H9 (cell line): ENCODE measurements around the gene NEK6. TPM values are rescaled to one million over a fixed set of nuclear protein-coding genes. Genes with fewer than 3 reads are reported as not detected.
A peak's percentile ranks its signal among the peaks of the same experiment; 100 is the strongest.

ENCODE experiments used
- DNase-seq: peaks from one replicate; pipeline ENCODE4 v3.0.0-alpha.2; 2017
- H2AFZ ChIP-seq: one replicate; pipeline ENCODE4 v1.6.1; 2013; ENCODE audit warnings: mild to moderate bottlenecking, low read length, control low read depth, moderate library complexity
- H2AK5ac ChIP-seq: 2 replicates; pipeline ENCODE4 v1.6.1; 2013; ENCODE audit warnings: low read length, control low read depth, mixed read lengths; ENCODE audit not compliant: insufficient read length
- H2BK120ac ChIP-seq: one replicate; pipeline ENCODE4 v1.6.1; 2013; ENCODE audit warnings: low read depth, mild to moderate bottlenecking, low read length, control low read depth, inconsistent platforms; ENCODE audit not compliant: poor library complexity, severe bottlenecking
- H2BK12ac ChIP-seq: 2 replicates; pipeline ENCODE4 v1.6.1; 2013; ENCODE audit warnings: low read length, control low read depth, mixed read lengths, low read depth; ENCODE audit not compliant: insufficient read length
- H2BK15ac ChIP-seq: 2 replicates; pipeline ENCODE4 v1.6.1; 2013; ENCODE audit warnings: low read depth, low read length, control low read depth
- H2BK20ac ChIP-seq: one replicate; pipeline ENCODE4 v1.6.1; 2013; ENCODE audit warnings: low read depth, mild to moderate bottlenecking, low read length, control low read depth, inconsistent platforms; ENCODE audit not compliant: poor library complexity, severe bottlenecking
- H2BK5ac ChIP-seq: 2 replicates; pipeline ENCODE4 v1.6.1; 2013; ENCODE audit warnings: low read length, control low read depth, mixed read lengths; ENCODE audit not compliant: insufficient read length
- H3K14ac ChIP-seq: 2 replicates; pipeline ENCODE4 v1.6.1; 2013; ENCODE audit warnings: low read length, control low read depth; ENCODE audit not compliant: insufficient read depth
- H3K18ac ChIP-seq: 2 replicates; pipeline ENCODE4 v1.6.1; 2013; ENCODE audit warnings: low read depth, mild to moderate bottlenecking, mixed read lengths, low read length, control low read depth; ENCODE audit not compliant: insufficient read length
- H3K23ac ChIP-seq: 2 replicates; pipeline ENCODE4 v1.6.1; 2013; ENCODE audit warnings: low read length, control low read depth, mixed read lengths, low read depth; ENCODE audit not compliant: insufficient read length
- H3K23me2 ChIP-seq: 2 replicates; pipeline ENCODE4 v1.6.1; 2013; ENCODE audit warnings: low read depth, mild to moderate bottlenecking, mixed read lengths, low read length, control low read depth; ENCODE audit not compliant: insufficient read length, poor library complexity, severe bottlenecking
- H3K27ac ChIP-seq: 2 replicates; pipeline ENCODE4 v1.5.1; 2013; ENCODE audit warnings: low read length, control low read depth, mixed read lengths, low read depth; ENCODE audit not compliant: insufficient read length
- H3K27me3 ChIP-seq: 2 replicates; pipeline ENCODE4 v1.6.1; 2013; ENCODE audit warnings: low read length, control low read depth, inconsistent platforms; ENCODE audit not compliant: insufficient read depth
- H3K4ac ChIP-seq: 2 replicates; pipeline ENCODE4 v1.6.1; 2013; ENCODE audit warnings: low read depth, mild to moderate bottlenecking, control low read depth, inconsistent platforms, low read length, moderate library complexity
- H3K4me1 ChIP-seq: 2 replicates; pipeline ENCODE4 v1.6.1; 2013; ENCODE audit warnings: low read length, control low read depth, inconsistent platforms; ENCODE audit not compliant: insufficient read depth
- H3K4me2 ChIP-seq: 2 replicates; pipeline ENCODE4 v1.6.1; 2013; ENCODE audit warnings: low read length, control low read depth, mixed read lengths; ENCODE audit not compliant: insufficient read length, insufficient read depth
- H3K56ac ChIP-seq: 2 replicates; pipeline ENCODE4 v1.6.1; 2013; ENCODE audit warnings: low read depth, mild to moderate bottlenecking, mixed read lengths, low read length, control low read depth; ENCODE audit not compliant: insufficient read length
- H3K79me1 ChIP-seq: 2 replicates; pipeline ENCODE4 v1.6.1; 2013; ENCODE audit warnings: low read depth, mild to moderate bottlenecking, moderate library complexity, low read length, control low read depth, inconsistent platforms; ENCODE audit not compliant: insufficient read depth, poor library complexity, severe bottlenecking
- H3K79me2 ChIP-seq: 2 replicates; pipeline ENCODE4 v1.6.1; 2013; ENCODE audit warnings: low read length, control low read depth, inconsistent platforms; ENCODE audit not compliant: insufficient read depth
- H3K9ac ChIP-seq: 2 replicates; pipeline ENCODE4 v1.6.1; 2013; ENCODE audit warnings: low read length, control low read depth, mixed read lengths; ENCODE audit not compliant: insufficient read length; ENCODE audit errors: extremely low read depth
- H3K9me3 ChIP-seq: one replicate; pipeline ENCODE4 v1.6.1; 2013; ENCODE audit warnings: low read depth, low read length, inconsistent platforms; ENCODE audit not compliant: control insufficient read depth
- H3T11ph ChIP-seq: one replicate; pipeline ENCODE4 v1.6.1; 2013; ENCODE audit warnings: mild to moderate bottlenecking, low read length, control low read depth, inconsistent platforms
- H4K20me1 ChIP-seq: one replicate; pipeline ENCODE4 v1.6.1; 2013; ENCODE audit not compliant: control insufficient read depth, insufficient read length, insufficient read depth
- H4K5ac ChIP-seq: 2 replicates; pipeline ENCODE4 v1.6.1; 2013; ENCODE audit warnings: low read depth, mild to moderate bottlenecking, mixed read lengths, low read length, control low read depth; ENCODE audit not compliant: insufficient read length
- H4K8ac ChIP-seq: replicated peaks from 2 replicates; pipeline ENCODE4 v1.6.1; 2013; ENCODE audit warnings: low read length, control low read depth, mixed read lengths, low read depth; ENCODE audit not compliant: insufficient read length
- H4K91ac ChIP-seq: 2 replicates; pipeline ENCODE4 v1.6.1; 2013; ENCODE audit warnings: low read depth, mild to moderate bottlenecking, moderate library complexity, mixed read lengths, low read length, control low read depth; ENCODE audit not compliant: insufficient read length
- H3K27ac Mint-ChIP-seq, 3 experiments: 2 replicates in 2 of 3; 3 replicates in 1 of 3; pipeline ENCODE4 v1.8.0; 2020 to 2021; ENCODE audit warnings: mixed read lengths in 3 of 3, mild to moderate bottlenecking in 1 of 3, moderate library complexity in 1 of 3
- H3K27me3 Mint-ChIP-seq: 2 replicates; pipeline ENCODE4 v1.8.0; 2021; ENCODE audit warnings: low read depth, mild to moderate bottlenecking, moderate library complexity, mixed read lengths
- H3K36me3 Mint-ChIP-seq, 3 experiments: 2 replicates in 2 of 3; 3 replicates in 1 of 3; pipeline ENCODE4 v1.8.0; 2020 to 2021; ENCODE audit warnings: low read depth in 3 of 3, mixed read lengths in 3 of 3; ENCODE audit not compliant: insufficient read depth in 1 of 3
- H3K4me1 Mint-ChIP-seq, 2 experiments: 2 replicates each; pipeline ENCODE4 v1.8.0; 2020; ENCODE audit warnings: mixed read lengths in 2 of 2
- H3K4me3 Mint-ChIP-seq, 2 experiments: 2 replicates in 1 of 2; 3 replicates in 1 of 2; pipeline ENCODE4 v1.8.0; 2020 to 2021; ENCODE audit warnings: mild to moderate bottlenecking in 2 of 2, mixed read lengths in 2 of 2, moderate library complexity in 1 of 2
- H3K9me3 Mint-ChIP-seq, 2 experiments: 2 replicates in 1 of 2; 3 replicates in 1 of 2; pipeline ENCODE4 v1.8.0; 2020; ENCODE audit warnings: mild to moderate bottlenecking in 2 of 2, mixed read lengths in 2 of 2, moderate library complexity in 1 of 2
- whole genome bisulfite sequencing: extraction: QIAGEN DNeasy Blood & Tissue Kit; methylation state at CpG from one replicate; pipeline ENCODE4 v1.1.7; 2013; ENCODE audit warnings: missing lambda C conversion rate, low lambda C conversion rate, mixed read lengths; ENCODE audit not compliant: insufficient read length; ENCODE audit errors: extremely low coverage; 5-methylcytosine and 5-hydroxymethylcytosine counted together
- total RNA-seq: library from RNA; stranded (reverse); gene quantifications from 2 replicates; pipeline ENCODE4 v1.2.1, GENCODE V29; 2021
- TF ChIP-seq, protein P1 (sequence below): fragments of 200-600 bp; sonication (generic); conservative IDR thresholded peaks from 3 replicates; pipeline ENCODE4 v1.8.0; 2021; ENCODE audit warnings: antibody characterized with exemption, mild to moderate bottlenecking

The NEK6 gene
- total RNA-seq, 1 experiment from 2014 or later: 14.3 TPM

DNA sequence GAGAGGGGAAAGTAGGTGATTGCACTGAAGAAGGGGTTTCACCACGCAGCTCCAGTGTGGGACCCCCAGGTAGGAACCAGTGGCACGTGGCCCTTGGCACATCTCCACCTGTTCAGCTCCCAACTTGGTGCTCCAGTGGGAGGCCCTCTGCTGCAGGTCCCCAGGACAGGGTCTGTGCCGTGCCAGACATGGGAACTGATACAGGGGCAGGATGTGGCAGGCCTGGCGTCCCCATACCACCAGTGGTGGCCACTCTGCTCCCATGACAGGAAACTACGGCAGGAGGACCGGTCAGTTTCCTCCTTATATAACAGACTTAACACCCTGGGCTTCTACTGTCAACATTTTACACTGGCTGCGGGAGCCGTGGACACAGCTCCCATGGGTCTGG is 90.2 kb downstream of the NEK6 start:
- Mint-ChIP-seq H3K36me3 (peaks cover 13 to 40% (median 37%) of the 10 kb centered on the region in 3 experiments), H3K9me3 (no peaks in the 10 kb centered on the region), H3K27me3 (no peaks in the 10 kb centered on the region), H3K27ac (0 out of 7 replicates have a peak overlapping the region, but pooled peaks of 1 of the 3 experiments have one; percentile 44), H3K4me3 (no peak overlapping the region), H3K4me1 (peaks cover 7 to 24% of the 10 kb centered on the region in 2 experiments)
- no peak overlapping the region for H3K4ac ChIP-seq
- no peak overlapping the region for H3K27ac ChIP-seq
- no peak overlapping the region for H2BK20ac ChIP-seq
- H2BK15ac ChIP-seq: no peak overlapping the region
- H3K9me3 ChIP-seq: no peaks in the 10 kb centered on the region
- no peaks in the 10 kb centered on the region for H3K27me3 ChIP-seq
- H3K79me1 ChIP-seq: no peaks in the 10 kb centered on the region
- no peak overlapping the region for H4K8ac ChIP-seq
- no peak for DNase-seq
- no peaks in the 10 kb centered on the region for H3K79me2 ChIP-seq
- H3K9ac ChIP-seq: no peak overlapping the region
- TF ChIP-seq, protein P1, sequence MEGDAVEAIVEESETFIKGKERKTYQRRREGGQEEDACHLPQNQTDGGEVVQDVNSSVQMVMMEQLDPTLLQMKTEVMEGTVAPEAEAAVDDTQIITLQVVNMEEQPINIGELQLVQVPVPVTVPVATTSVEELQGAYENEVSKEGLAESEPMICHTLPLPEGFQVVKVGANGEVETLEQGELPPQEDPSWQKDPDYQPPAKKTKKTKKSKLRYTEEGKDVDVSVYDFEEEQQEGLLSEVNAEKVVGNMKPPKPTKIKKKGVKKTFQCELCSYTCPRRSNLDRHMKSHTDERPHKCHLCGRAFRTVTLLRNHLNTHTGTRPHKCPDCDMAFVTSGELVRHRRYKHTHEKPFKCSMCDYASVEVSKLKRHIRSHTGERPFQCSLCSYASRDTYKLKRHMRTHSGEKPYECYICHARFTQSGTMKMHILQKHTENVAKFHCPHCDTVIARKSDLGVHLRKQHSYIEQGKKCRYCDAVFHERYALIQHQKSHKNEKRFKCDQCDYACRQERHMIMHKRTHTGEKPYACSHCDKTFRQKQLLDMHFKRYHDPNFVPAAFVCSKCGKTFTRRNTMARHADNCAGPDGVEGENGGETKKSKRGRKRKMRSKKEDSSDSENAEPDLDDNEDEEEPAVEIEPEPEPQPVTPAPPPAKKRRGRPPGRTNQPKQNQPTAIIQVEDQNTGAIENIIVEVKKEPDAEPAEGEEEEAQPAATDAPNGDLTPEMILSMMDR: no peak
- H3K18ac ChIP-seq: no peak overlapping the region
- no peaks in the 10 kb centered on the region for H3K23me2 ChIP-seq
- H2AK5ac ChIP-seq: no peak overlapping the region
- H2BK5ac ChIP-seq: no peak overlapping the region
- no peaks in the 10 kb centered on the region; the same call in 1 of the 2 replicates for H3K4me1 ChIP-seq
- no peak overlapping the region for H3T11ph ChIP-seq
- no peak overlapping the region for H3K14ac ChIP-seq
- H2BK120ac ChIP-seq: no peak overlapping the region
- H4K91ac ChIP-seq: no peak overlapping the region
- H4K5ac ChIP-seq: no peak overlapping the region
- H3K4me2 ChIP-seq: no peak overlapping the region
- H3K56ac ChIP-seq: no peak overlapping the region
- no peak overlapping the region for H2BK12ac ChIP-seq
- no peak overlapping the region for H3K23ac ChIP-seq
- no peak overlapping the region for H2AFZ ChIP-seq
- no peaks in the 10 kb centered on the region for H4K20me1 ChIP-seq
- no CpG with 5 or more reads among the region's 8 CpGs for WGBS
